IMR-90 (cell line): ENCODE results near the gene TNNT1. TPM values are rescaled to one million over a fixed set of nuclear protein-coding genes. Genes with fewer than 3 reads are reported as not detected.

Experiments
- ATAC-seq: fragments of 200-7000 bp; cut with Tn5 transposase; 2 replicates; pipeline ENCODE4 v1.9.1; 2020; ENCODE audit warnings: low read depth, mild to moderate bottlenecking, moderate library complexity
- BruUV-seq: library from RNA; stranded (reverse); fragments of 400-500 nt; replicated peaks from 2 replicates; lab custom pipeline; 2021; lab: Mats Ljungman, UMichigan
- CTCF ChIA-PET: fragments of 300-600 bp; formaldehyde crosslinking; extraction: SDS; loops from one replicate; lab custom pipeline; 2021; ENCODE audit warnings: antibody characterized with exemption; lab: Yijun Ruan, JAX
- POLR2A ChIA-PET: fragments of 300-600 bp; sonication (Branson Sonifier 250); formaldehyde crosslinking; loops from one replicate; lab custom pipeline; 2022; ENCODE audit warnings: antibody characterized with exemption; ENCODE audit not compliant: unreplicated experiment; lab: Charles Lee
- DNase-seq: peaks from one replicate; pipeline ENCODE4 v3.0.0; 2013
- H2AFZ ChIP-seq: replicated peaks from 2 replicates; pipeline ENCODE3; 2013; ENCODE audit warnings: low read length, mild to moderate bottlenecking; ENCODE audit not compliant: poor library complexity
- H2AK5ac ChIP-seq: 2 replicates; pipeline ENCODE4 v1.6.1; 2013; ENCODE audit warnings: low read depth, low read length, inconsistent platforms
- H2AK9ac ChIP-seq: replicated peaks from 2 replicates; pipeline ENCODE3; 2013; ENCODE audit warnings: mild to moderate bottlenecking, low read depth, low read length, moderate library complexity; ENCODE audit not compliant: poor library complexity
- H2BK120ac ChIP-seq: 2 replicates; pipeline ENCODE4 v1.6.1; 2013; ENCODE audit warnings: low read depth, low read length, inconsistent platforms
- H2BK15ac ChIP-seq: 3 replicates; pipeline ENCODE4 v1.6.1; 2013; ENCODE audit warnings: low read depth, low read length, inconsistent platforms
- H2BK20ac ChIP-seq: 2 replicates; pipeline ENCODE4 v1.6.1; 2013; ENCODE audit warnings: low read depth, mild to moderate bottlenecking, inconsistent platforms, low read length, moderate library complexity
- H2BK5ac ChIP-seq: 2 replicates; pipeline ENCODE4 v1.6.1; 2013; ENCODE audit warnings: mild to moderate bottlenecking, low read depth, low read length, inconsistent platforms; ENCODE audit not compliant: poor library complexity, severe bottlenecking
- H3K14ac ChIP-seq: replicated peaks from 2 replicates; pipeline ENCODE4 v1.6.1; 2013; ENCODE audit warnings: low read depth, low read length, inconsistent platforms
- H3K18ac ChIP-seq: 2 replicates; pipeline ENCODE4 v1.6.1; 2013; ENCODE audit warnings: low read depth, low read length, control low read depth
- H3K23ac ChIP-seq: 2 replicates; pipeline ENCODE4 v1.6.1; 2013; ENCODE audit warnings: low read depth, low read length, inconsistent platforms
- H3K27ac ChIP-seq: 2 replicates; pipeline ENCODE4 v1.5.1; 2013; ENCODE audit warnings: mild to moderate bottlenecking, control low read depth, low read length; ENCODE audit not compliant: insufficient read depth
- H3K27me3 ChIP-seq: 2 replicates; pipeline ENCODE4 v1.6.1; 2013; ENCODE audit warnings: low read length; ENCODE audit not compliant: control insufficient read depth, insufficient read depth
- H3K36me3 ChIP-seq: 2 replicates; pipeline ENCODE4 v1.6.1; 2013; ENCODE audit warnings: low read length, mixed read lengths; ENCODE audit not compliant: control insufficient read depth, insufficient read depth
- H3K4ac ChIP-seq: 2 replicates; pipeline ENCODE4 v1.6.1; 2013; ENCODE audit warnings: low read depth, low read length, inconsistent platforms
- H3K4me1 ChIP-seq: 2 replicates; pipeline ENCODE4 v1.6.1; 2013; ENCODE audit warnings: low read length, mixed read lengths; ENCODE audit not compliant: control insufficient read depth, insufficient read depth
- H3K4me2 ChIP-seq: 2 replicates; pipeline ENCODE4 v1.6.1; 2013; ENCODE audit warnings: low read depth, mild to moderate bottlenecking, control low read depth, low read length, moderate library complexity
- H3K4me3 ChIP-seq: 2 replicates; pipeline ENCODE4 v1.5.1; 2013; ENCODE audit warnings: low read depth, mild to moderate bottlenecking, control low read depth, low read length, moderate library complexity; ENCODE audit not compliant: insufficient read depth
- H3K56ac ChIP-seq: 2 replicates; pipeline ENCODE4 v1.6.1; 2013; ENCODE audit warnings: low read length, inconsistent platforms; ENCODE audit not compliant: insufficient read depth; ENCODE audit errors: extremely low read depth
- H3K79me1 ChIP-seq, 2 experiments: 2 replicates each; pipeline ENCODE4 v1.6.1; 2013; ENCODE audit warnings: low read length in 2 of 2, inconsistent platforms in 1 of 2, low read depth in 1 of 2
- H3K9ac ChIP-seq: 2 replicates; pipeline ENCODE4 v1.6.1; 2013; ENCODE audit warnings: low read depth, low read length, control low read depth
- H3K9me1 ChIP-seq: 2 replicates; pipeline ENCODE4 v1.6.1; 2013; ENCODE audit warnings: low read length, inconsistent platforms; ENCODE audit not compliant: insufficient read depth
- H3K9me3 ChIP-seq: 2 replicates; pipeline ENCODE4 v1.6.1; 2013; ENCODE audit warnings: low read length; ENCODE audit not compliant: control insufficient read depth, insufficient read depth
- H4K20me1 ChIP-seq: 2 replicates; pipeline ENCODE4 v1.6.1; 2013; ENCODE audit warnings: low read length, inconsistent platforms; ENCODE audit not compliant: insufficient read depth
- H4K5ac ChIP-seq: 2 replicates; pipeline ENCODE4 v1.6.1; 2013; ENCODE audit warnings: mild to moderate bottlenecking, low read depth, low read length, control low read depth
- H4K8ac ChIP-seq, 2 experiments: 2 replicates each; pipeline ENCODE4 v1.6.1; 2013; ENCODE audit warnings: low read depth in 2 of 2, low read length in 2 of 2, control low read depth in 1 of 2, inconsistent platforms in 1 of 2
- H4K91ac ChIP-seq: 2 replicates; pipeline ENCODE4 v1.6.1; 2013; ENCODE audit warnings: low read depth, low read length, inconsistent platforms; ENCODE audit not compliant: insufficient read depth
- BHLHE40 ChIP-seq: fragments of 150-350 bp; IDR thresholded peaks from 2 replicates; pipeline ENCODE4 v1.6.1; 2016; ENCODE audit warnings: mild to moderate bottlenecking, low read depth, low read length
- CEBPB ChIP-seq: IDR thresholded peaks from 2 replicates; pipeline ENCODE4 v1.6.1; 2012; ENCODE audit warnings: low read depth, low read length, improper control_type of control experiment
- CHD1 ChIP-seq: IDR thresholded peaks from 2 replicates; pipeline ENCODE4 v1.6.1; 2012; ENCODE audit warnings: low read depth, low read length, improper control_type of control experiment
- CTCF ChIP-seq: conservative IDR thresholded peaks from 2 replicates; pipeline ENCODE4 v1.5.1; 2012; ENCODE audit warnings: mild to moderate bottlenecking, low read depth, low read length, improper control_type of control experiment
- ELK1 ChIP-seq: fragments of 150-350 bp; IDR thresholded peaks from 2 replicates; pipeline ENCODE4 v1.6.1; 2016; ENCODE audit warnings: low read depth, mild to moderate bottlenecking, low read length, moderate library complexity, borderline replicate concordance
- FOS ChIP-seq: fragments of 150-350 bp; IDR thresholded peaks from 2 replicates; pipeline ENCODE4 v1.6.1; 2016; ENCODE audit warnings: low read depth, low read length
- MAZ ChIP-seq: IDR thresholded peaks from 2 replicates; pipeline ENCODE4 v1.6.1; 2012; ENCODE audit warnings: low read depth, mild to moderate bottlenecking, low read length, improper control_type of control experiment, moderate library complexity, borderline replicate concordance
- MXI1 ChIP-seq: IDR thresholded peaks from 2 replicates; pipeline ENCODE4 v1.6.1; 2012; ENCODE audit warnings: low read depth, mild to moderate bottlenecking, low read length, moderate library complexity, borderline replicate concordance
- NFE2L2 ChIP-seq: fragments of 150-350 bp; IDR thresholded peaks from 2 replicates; pipeline ENCODE4 v1.6.1; 2016; ENCODE audit warnings: low read depth, mild to moderate bottlenecking, low read length
- POLR2A ChIP-seq: IDR thresholded peaks from 2 replicates; pipeline ENCODE4 v1.6.1; 2012; ENCODE audit warnings: mild to moderate bottlenecking, low read depth, low read length
- RAD21 ChIP-seq: IDR thresholded peaks from 2 replicates; pipeline ENCODE4 v1.6.1; 2012; ENCODE audit warnings: low read length, improper control_type of control experiment
- RCOR1 ChIP-seq: IDR thresholded peaks from 2 replicates; pipeline ENCODE4 v1.6.1; 2012; ENCODE audit warnings: mild to moderate bottlenecking, low read length, improper control_type of control experiment; ENCODE audit not compliant: insufficient replicate concordance
- RFX5 ChIP-seq: IDR thresholded peaks from 2 replicates; pipeline ENCODE4 v1.8.0; 2012; ENCODE audit warnings: low read depth, mild to moderate bottlenecking, low read length, moderate library complexity
- SMC3 ChIP-seq: fragments of 150-350 bp; IDR thresholded peaks from 2 replicates; pipeline ENCODE4 v1.6.1; 2016; ENCODE audit warnings: low read depth, mild to moderate bottlenecking, antibody characterized with exemption, low read length, moderate library complexity
- WGBS, 2 experiments: methylation state at CpG; one replicate each; pipeline versions ENCODE4 v1.1.5 to v1.1.7; 2013; ENCODE audit warnings: missing lambda C conversion rate in 2 of 2; ENCODE audit not compliant: insufficient read length in 1 of 2; ENCODE audit errors: extremely low coverage in 2 of 2; 5-methylcytosine and 5-hydroxymethylcytosine counted together
- dilution Hi-C: fragments of 300-500 bp; cut with HindIII; formaldehyde crosslinking; loops from one replicate; pipeline ENCODE4 v1.14.3; 2018; ENCODE audit warnings: low sequenced_read_pairs; ENCODE audit not compliant: unreplicated experiment
- in situ Hi-C: fragments of 300-500 bp; cut with MboI; formaldehyde crosslinking; loops from 3 replicates; pipeline ENCODE4 v1.14.3; 2019; ENCODE audit warnings: low sequenced_read_pairs, inconsistent platforms, mixed read lengths
- intact Hi-C: fragments of 100-400 bp; cut with micrococcal nuclease; formaldehyde crosslinking; loops from 2 replicates; pipeline ENCODE4 v1.10.0; 2022
- polyA plus RNA-seq, 3 experiments: library from polyadenylated mRNA; depleted of rRNA; stranded (reverse); fragments of >200 nt; gene quantifications; 2 replicates each; pipeline ENCODE4 v1.2.3, GENCODE V29; 2012; ENCODE audit warnings: low replicate concordance in 1 of 3
- total RNA-seq: library from RNA; depleted of rRNA; stranded (reverse); fragments of >200 nt; gene quantifications from 2 replicates; pipeline ENCODE4 v1.2.3, GENCODE V29; 2012
- TF ChIP-seq, protein P1 (sequence below): fragments of 150-350 bp; IDR thresholded peaks from 2 replicates; pipeline ENCODE4 v1.6.1; 2017; ENCODE audit warnings: mild to moderate bottlenecking, antibody characterized with exemption, low read length, low read depth

TNNT1 gene
- total and polyA plus RNA-seq, 2 of the 4 experiments (the other 2 are of a cell fraction) = 1.3 to 2.6 TPM

DNA sequence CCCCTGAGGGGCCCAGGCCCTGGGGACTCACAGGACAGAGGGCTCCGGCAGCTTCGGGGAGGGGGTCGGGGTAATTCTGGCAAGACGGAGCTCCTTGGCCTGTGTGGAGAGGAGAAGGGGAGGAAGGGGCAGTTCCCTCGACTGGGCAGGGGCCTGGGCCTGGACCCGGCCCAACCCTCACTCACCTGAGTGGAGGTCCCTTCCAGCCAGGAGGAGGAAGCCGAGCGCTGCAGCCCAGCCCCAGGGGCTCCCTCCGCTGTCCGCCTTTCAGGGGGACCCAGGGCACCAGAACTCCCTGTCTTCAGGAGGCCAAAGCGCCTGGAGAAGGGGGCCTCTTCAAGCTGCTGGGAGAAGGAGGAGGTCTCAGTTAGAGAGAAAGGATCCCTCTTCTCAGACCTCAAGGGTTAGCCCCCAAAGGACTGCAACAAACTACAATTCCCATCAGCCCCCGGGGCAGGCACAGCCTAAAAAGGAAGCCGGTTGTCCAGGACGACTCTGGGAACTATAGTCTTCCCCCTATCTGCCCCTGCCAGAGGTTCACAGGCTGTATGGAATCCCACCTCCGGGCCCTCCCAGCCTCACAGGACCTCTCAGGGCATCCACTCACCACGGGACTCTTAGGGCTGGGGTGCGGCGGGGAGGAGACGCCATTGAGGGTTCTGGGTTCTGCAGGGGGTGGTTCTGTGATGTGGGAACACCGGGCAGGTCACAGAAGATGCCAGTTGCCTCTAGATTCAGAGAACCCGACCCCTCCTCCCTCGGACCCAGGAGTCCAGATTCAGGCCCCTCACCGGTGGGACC is 53.5 kb downstream of the TNNT1 start:
- no peak overlapping the region for H4K5ac ChIP-seq
- H3K9ac ChIP-seq = no peak overlapping the region
- H4K8ac ChIP-seq = no peak overlapping the region
- BruUV-seq = no TSS peak
- H2AK5ac ChIP-seq = no peak overlapping the region
- peaks cover 36% of the 10 kb centered on the region for H3K36me3 ChIP-seq
- no peak overlapping the region for H3K56ac ChIP-seq
- no peak overlapping the region for H3K23ac ChIP-seq
- WGBS, 2 experiments = no CpG with 5 or more reads among the region's 23 CpGs
- no peak overlapping the region for H2AFZ ChIP-seq
- H3K14ac ChIP-seq = no peak overlapping the region
- in situ Hi-C loops (no loop called here), intact Hi-C loops (no loop called here), dilution Hi-C loops (no loop called here)
- no peaks in the 10 kb centered on the region for H3K27me3 ChIP-seq
- no peak overlapping the region for H4K91ac ChIP-seq
- H2BK20ac ChIP-seq = no peak overlapping the region
- no peak overlapping the region for H3K4me3 ChIP-seq
- no peak overlapping the region for H3K27ac ChIP-seq
- ChIA-PET POLR2A (no interaction called here), CTCF (no interaction called here)
- DNase-seq (no peak), ATAC-seq (peak; percentile 21; the same call in 1 of the 2 replicates)
- peaks cover 3% of the 10 kb centered on the region for H4K20me1 ChIP-seq
- no peak overlapping the region for H2BK5ac ChIP-seq
- H3K79me1 ChIP-seq = peaks cover 0 to 16% of the 10 kb centered on the region in 2 experiments; a peak in 3 of 4 replicates
- H3K9me1 ChIP-seq = no peaks in the 10 kb centered on the region
- no peak overlapping the region for H3K4ac ChIP-seq
- no peak overlapping the region for H2BK15ac ChIP-seq
- no peak overlapping the region for H3K4me2 ChIP-seq
- no peak overlapping the region for H2BK120ac ChIP-seq
- H2AK9ac ChIP-seq = no peak overlapping the region
- H3K4me1 ChIP-seq = no peaks in the 10 kb centered on the region
- H3K18ac ChIP-seq = no peak overlapping the region
- H3K9me3 ChIP-seq = no peaks in the 10 kb centered on the region
- TF ChIP-seq CTCF (no peak), MAZ (no peak), POLR2A (no peak), FOS (no peak), CHD1 (no peak), SMC3 (no peak), RCOR1 (no peak), RFX5 (no peak), MXI1 (no peak), CEBPB (no peak), BHLHE40 (no peak), RAD21 (no peak), NFE2L2 (no peak), ELK1 (no peak)
- TF ChIP-seq, protein P1, sequence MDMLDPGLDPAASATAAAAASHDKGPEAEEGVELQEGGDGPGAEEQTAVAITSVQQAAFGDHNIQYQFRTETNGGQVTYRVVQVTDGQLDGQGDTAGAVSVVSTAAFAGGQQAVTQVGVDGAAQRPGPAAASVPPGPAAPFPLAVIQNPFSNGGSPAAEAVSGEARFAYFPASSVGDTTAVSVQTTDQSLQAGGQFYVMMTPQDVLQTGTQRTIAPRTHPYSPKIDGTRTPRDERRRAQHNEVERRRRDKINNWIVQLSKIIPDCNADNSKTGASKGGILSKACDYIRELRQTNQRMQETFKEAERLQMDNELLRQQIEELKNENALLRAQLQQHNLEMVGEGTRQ = no peak
